Urinary bladder (tissue), 4 donors: ENCODE results near the gene RAB33B. TPM values are rescaled to one million over a fixed set of nuclear protein-coding genes. Genes with fewer than 3 reads are reported as not detected.
"Not testable (repeated sequence)": the region's sequence is repeated elsewhere in the genome, so short reads cannot be mapped to it uniquely, and the experiment has no call there.

Experiments
- DNase-seq: peaks from one replicate; pipeline ENCODE4 v3.0.0-alpha.2; 2015; ENCODE audit errors: extremely low spot score
- H3K27ac ChIP-seq: one replicate; pipeline ENCODE4 v1.5.1; 2013; ENCODE audit warnings: low read depth, mild to moderate bottlenecking, moderate library complexity
- H3K36me3 ChIP-seq: one replicate; pipeline ENCODE4 v1.6.1; 2013; ENCODE audit warnings: mild to moderate bottlenecking, moderate library complexity; ENCODE audit not compliant: insufficient read depth
- H3K4me1 ChIP-seq: one replicate; pipeline ENCODE4 v1.6.1; 2013; ENCODE audit warnings: mild to moderate bottlenecking, moderate library complexity; ENCODE audit not compliant: insufficient read depth
- H3K4me3 ChIP-seq: one replicate; pipeline ENCODE4 v1.5.1; 2013; ENCODE audit warnings: low read depth, low read length
- WGBS: extraction: QIAGEN DNeasy Blood & Tissue Kit; methylation state at CpG from one replicate; pipeline ENCODE4 v1.1.7; 2013; 5-methylcytosine and 5-hydroxymethylcytosine counted together
- polyA plus RNA-seq: library from polyadenylated mRNA; stranded (reverse); fragments of 200-250 nt; gene quantifications from one replicate; pipeline ENCODE4 v1.2.3, GENCODE V29; 2013
- total RNA-seq: library from RNA; depleted of rRNA; stranded (reverse); fragments of >200 nt; gene quantifications from one replicate; pipeline ENCODE4 v1.2.3, GENCODE V29; 2014
- donor health status: healthy with polysubstance abuse.
- donor health status: healthy.

RAB33B gene
- total RNA-seq (46.7 TPM), polyA plus RNA-seq (7.7 TPM)

DNA sequence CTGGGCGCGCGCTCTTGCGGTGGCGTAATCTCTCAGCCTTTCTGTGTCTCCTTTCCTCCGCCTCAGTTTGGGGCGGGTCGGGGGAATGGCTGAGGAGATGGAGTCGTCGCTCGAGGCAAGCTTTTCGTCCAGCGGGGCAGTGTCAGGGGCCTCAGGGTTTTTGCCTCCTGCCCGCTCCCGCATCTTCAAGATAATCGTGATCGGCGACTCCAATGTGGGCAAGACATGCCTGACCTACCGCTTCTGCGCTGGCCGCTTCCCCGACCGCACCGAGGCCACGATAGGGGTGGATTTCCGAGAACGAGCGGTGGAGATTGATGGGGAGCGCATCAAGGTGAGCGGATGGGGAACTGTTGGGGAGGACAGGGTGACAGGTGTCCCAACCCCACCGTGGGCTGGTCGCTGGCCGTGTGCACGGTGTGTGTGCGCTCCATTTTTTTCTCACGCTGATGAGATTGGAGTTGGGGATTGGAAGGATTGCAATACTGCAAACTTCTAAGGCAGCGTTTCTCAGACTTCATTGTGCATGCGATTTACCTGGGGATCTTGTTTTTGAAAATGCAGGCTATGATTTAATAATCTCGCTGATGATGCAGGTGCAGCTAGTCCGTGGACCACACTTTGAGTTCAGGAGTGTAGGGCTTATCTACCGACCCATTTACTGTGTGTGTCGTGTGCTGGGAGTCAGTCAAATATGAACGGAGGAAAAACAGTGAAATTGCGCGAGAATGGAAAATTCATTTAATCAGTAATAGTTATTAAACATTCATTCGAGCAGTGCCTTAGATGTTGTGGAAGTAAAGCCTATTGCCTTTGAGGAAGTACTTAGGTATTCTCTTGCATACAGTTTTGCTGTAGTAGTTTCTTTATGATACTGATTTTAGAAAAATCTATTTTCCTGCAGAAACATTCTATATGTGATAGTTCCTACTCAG lies at the start of gene RAB33B:
RAB33B (plus strand) TSS at position 11 of the 935 bp plus-strand sequence; CDS start at position 86, 75 bp downstream.
- Histone ChIP-seq H3K27ac (peak within 1 kb of the TSS; percentile 97), H3K36me3 (no peaks in the 10 kb centered on the region), H3K4me3 (peak within 1 kb of the TSS; percentile 65), H3K4me1 (no peaks in the 10 kb centered on the region)
- WGBS, result under 1% methylated on average over 46 of the region's 46 CpGs
- DNase-seq, result peak; percentile 77

DNA sequence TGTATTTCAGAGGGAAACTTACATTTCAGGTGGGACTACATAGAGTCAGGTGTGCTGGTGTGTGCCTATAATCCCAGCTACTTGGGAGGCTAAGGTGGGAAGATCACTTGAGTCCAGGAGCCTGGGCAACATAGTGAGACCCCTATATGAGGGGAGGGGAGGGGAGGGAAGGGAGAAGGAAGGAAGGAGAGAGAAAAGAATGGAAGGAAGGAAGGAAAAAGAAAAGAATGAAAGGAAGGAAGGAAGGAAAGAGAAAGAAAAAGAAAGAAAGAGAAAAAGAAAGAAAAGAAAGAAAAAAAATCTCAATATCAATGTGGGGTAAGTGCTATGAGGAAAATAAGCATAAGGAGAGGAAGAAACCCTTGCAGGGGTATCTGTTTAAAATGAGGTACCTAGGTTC lies 43.6 kb upstream of the RAB33B start:
- no peak overlapping the region for H3K4me3 ChIP-seq
- DNase-seq, result no peak
- no peak overlapping the region for H3K27ac ChIP-seq
- no peaks in the 10 kb centered on the region for H3K36me3 ChIP-seq
- H3K4me1 ChIP-seq, result no peaks in the 10 kb centered on the region

DNA sequence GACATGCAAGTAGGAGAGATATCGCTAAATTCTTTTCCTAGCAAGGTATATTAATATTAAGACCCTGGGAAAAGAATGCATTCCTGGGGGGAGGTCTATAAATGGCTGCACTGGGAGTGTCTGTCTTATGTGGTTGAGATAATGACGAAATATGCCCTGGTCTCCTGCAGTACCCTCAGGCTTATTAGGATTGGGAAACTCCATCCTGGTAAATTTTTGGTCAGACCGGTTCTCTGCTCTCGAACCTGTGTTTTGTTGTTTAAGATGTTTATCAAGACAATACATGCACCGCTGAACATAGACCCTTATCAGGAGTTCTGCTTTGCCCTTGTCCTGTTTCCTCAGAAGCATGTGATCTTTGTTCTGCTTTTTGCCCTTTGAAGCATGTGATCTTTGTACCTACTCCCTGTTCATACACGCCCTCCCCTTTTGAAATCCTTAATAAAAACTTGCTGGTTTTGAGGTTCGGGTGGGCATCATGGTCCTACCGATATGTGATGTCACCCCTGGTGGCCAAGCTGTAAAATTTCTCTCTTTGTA lies 39.2 kb upstream of the RAB33B start:
- 95% methylated on average over 8 of the region's 8 CpGs for WGBS
- H3K27ac ChIP-seq, DNase-seq, H3K4me3 ChIP-seq, H3K36me3 ChIP-seq, H3K4me1 ChIP-seq: not testable (repeated sequence)

DNA sequence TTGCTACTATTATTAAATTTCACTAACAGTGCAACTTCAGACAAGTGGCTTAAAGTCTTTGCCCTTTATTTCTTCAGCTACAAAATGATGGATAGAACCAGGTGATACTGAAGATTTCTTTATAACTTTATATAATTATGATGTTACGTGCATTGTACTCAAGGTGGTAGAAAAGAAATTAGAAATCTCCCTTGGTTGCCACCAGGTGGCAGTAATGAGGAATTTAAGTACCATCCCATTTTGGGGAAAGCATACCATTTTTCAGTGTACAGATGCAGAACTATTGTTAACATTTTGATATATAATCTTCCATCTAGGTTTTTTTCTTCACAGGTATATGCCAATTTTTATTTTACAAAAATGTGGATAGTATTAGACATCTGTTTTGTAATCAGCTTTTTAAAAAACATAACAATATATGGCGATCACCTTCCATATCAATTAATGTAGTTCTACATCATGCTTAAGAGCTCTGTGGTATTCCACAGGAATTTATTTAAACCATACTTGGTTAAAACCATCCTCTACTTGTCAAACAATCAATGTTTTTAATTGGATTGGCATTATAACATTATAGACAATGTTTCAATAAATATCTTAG lies 37.7 kb upstream of the RAB33B start:
- H3K4me3 ChIP-seq, result no peak overlapping the region
- DNase-seq, result no peak
- H3K36me3 ChIP-seq, result no peaks in the 10 kb centered on the region
- WGBS, result 82% methylated on average over 2 of the region's 2 CpGs
- no peaks in the 10 kb centered on the region for H3K4me1 ChIP-seq
- no peak overlapping the region for H3K27ac ChIP-seq

DNA sequence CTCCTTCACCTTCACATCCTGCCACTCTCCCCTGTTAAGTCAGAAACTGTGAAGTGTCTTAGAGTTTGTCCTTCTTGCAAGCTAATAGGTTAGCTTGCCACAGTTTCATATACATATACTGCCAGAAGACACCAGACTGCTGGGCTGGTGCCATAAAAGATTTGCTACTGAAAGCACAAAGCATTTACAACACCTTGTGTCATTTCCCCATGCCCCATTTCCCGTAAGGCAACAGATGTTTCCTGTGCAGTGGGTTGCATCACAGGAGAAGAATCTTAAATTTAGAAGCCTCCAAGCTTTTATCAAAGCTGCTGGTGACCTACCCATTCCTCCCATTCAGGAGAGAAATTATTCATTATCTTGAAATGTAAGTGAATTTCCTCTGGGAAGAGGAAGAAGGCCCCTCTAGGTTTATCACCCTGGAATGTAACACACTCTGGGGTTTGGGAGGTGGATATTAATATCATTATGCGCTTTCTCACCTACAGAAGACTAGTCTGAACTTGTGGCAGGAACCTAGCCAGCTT lies 34.5 kb upstream of the RAB33B start:
- Histone ChIP-seq H3K4me3 (no peak overlapping the region), H3K4me1 (no peaks in the 10 kb centered on the region), H3K27ac (no peak overlapping the region), H3K36me3 (no peaks in the 10 kb centered on the region)
- no peak for DNase-seq
- 67% methylated on average over 2 of the region's 2 CpGs for WGBS

DNA sequence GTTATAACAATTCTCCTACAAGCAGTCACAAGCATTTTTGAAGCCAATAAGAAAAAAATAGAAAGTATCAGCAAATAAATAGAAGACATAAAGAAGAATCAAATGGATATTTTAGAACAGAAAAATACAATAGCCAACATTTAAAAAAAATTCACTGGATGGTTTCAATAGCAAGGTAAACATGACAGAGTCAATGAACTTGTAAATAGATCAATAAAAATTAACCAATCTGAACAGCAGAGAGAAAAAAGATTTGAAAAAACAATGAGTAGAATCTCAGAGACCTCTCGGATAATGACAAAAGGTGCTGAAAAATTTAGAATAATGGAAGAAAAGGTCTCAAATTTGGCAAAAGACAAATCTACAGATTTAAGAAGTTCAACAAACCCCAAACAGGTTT lies 33.3 kb upstream of the RAB33B start:
- no peaks in the 10 kb centered on the region for H3K36me3 ChIP-seq
- no peak overlapping the region for H3K27ac ChIP-seq
- WGBS, result 100% methylated on average over 1 of the region's 1 CpG
- no peak for DNase-seq
- no peaks in the 10 kb centered on the region for H3K4me1 ChIP-seq
- H3K4me3 ChIP-seq, result no peak overlapping the region

DNA sequence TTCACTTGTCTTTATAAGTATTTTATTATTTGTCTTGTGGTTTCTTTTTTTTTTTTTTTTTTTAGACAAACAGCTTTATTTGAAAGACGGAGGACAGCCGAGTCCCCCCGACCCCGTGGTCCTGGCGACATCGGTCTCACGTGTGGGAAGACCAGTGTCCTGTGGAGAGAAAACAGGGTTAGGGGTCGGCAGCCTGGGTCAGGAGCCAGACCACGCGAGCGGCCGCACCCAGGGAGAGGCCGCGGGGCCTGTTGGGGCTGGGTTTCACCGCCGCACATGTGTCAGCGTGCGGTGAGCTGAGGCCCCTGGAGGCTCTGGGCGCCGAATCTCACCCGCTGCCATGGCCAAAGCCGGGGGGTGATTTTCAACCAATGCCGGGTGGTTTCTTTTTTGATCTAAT lies 17.8 kb upstream of the RAB33B start:
- WGBS, result 96% methylated on average over 23 of the region's 23 CpGs
- Histone ChIP-seq H3K4me1 (no peaks in the 10 kb centered on the region), H3K4me3 (no peak overlapping the region), H3K27ac (no peak overlapping the region), H3K36me3 (no peaks in the 10 kb centered on the region)
- DNase-seq, result no peak

DNA sequence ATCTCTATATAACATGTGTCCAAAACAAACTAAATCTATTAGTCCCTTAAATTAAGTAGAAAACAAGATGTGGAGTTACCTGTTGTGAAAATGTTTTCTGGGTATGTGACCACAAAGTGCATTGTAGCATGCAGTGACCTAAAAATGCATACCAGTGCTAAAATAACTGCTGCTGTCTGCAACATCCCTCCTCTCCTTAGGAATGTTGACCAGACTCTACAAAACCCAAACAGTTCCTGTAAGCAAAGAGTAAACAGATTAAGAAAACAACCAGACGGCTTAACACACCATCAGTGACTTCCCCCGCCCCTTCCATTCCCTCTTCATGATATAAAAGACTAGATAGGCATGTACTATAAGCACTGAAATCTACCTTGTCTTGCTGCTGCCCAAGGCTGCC lies 15.8 kb upstream of the RAB33B start:
- no peaks in the 10 kb centered on the region for H3K36me3 ChIP-seq
- WGBS, result 79% methylated on average over 2 of the region's 2 CpGs
- DNase-seq, result no peak
- H3K27ac ChIP-seq, result no peak overlapping the region
- no peaks in the 10 kb centered on the region for H3K4me1 ChIP-seq
- no peak overlapping the region for H3K4me3 ChIP-seq

DNA sequence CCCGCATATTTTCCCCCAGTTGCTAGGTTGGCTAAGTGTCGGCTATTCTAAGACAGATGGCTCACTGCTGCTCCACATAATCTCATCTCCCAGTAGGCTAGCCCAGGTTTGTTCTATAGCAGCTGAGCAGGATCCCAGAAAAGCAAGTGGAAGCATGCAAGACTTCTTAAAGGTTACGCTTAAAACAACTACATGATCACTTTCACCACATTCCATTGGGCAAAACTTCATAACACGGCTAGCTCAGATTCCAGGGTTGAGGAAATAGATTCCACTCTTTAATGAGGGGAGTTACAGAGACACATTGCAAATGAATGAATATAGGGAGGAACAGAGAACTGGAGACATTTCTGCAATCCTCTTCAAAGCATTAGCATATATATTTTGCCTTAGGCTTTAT lies 12.9 kb upstream of the RAB33B start:
- Histone ChIP-seq H3K4me1 (no peaks in the 10 kb centered on the region), H3K4me3 (no peak overlapping the region), H3K27ac (no peak overlapping the region), H3K36me3 (no peaks in the 10 kb centered on the region)
- WGBS, result 98% methylated on average over 4 of the region's 4 CpGs
- no peak for DNase-seq

DNA sequence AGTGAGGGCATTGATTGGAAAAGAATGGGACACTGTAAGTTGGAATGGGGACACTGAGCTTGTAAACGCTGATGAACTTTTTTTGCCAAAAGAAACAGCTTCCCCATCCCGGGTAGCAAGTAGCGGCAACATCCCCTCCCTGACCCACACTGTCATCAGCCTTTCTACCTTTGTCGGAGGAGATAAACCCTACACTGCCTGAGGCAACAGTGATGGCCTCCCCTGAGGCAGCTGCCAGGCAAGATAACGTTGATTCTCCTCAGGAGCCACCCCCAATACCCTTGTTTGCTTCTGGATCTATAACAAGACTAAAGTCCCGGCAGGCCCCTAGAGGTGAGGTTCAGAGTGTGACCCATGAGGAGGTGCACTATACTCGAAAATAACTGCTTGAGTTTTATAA lies 10.3 kb upstream of the RAB33B start:
- WGBS, result 92% methylated on average over 7 of the region's 7 CpGs
- no peaks in the 10 kb centered on the region for H3K36me3 ChIP-seq
- DNase-seq, result no peak
- H3K4me3 ChIP-seq, result no peak overlapping the region
- no peak overlapping the region for H3K27ac ChIP-seq
- H3K4me1 ChIP-seq, result no peaks in the 10 kb centered on the region

DNA sequence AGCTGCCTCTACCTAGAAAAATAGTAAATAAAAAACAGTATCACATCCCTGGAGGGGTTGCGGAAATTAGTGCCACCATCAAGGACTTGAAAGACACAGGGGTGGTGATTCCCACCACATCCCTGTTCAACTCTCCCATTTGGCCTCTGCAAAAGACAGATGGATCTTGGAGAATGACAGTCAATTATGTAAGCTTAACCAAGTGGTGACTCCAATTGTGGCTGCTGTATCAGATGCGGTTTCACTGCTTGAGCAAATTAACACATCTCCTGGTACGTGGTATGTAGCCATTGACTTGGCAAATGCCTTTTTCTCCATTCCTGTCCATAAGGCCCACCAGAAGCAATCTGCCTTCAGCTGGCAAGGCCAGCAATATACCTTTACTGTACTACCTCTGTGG lies 9.0 kb upstream of the RAB33B start:
- not testable (repeated sequence) for DNase-seq, H3K4me1 ChIP-seq, H3K36me3 ChIP-seq, H3K4me3 ChIP-seq, H3K27ac ChIP-seq
- WGBS, result 66% methylated on average over 3 of the region's 3 CpGs

DNA sequence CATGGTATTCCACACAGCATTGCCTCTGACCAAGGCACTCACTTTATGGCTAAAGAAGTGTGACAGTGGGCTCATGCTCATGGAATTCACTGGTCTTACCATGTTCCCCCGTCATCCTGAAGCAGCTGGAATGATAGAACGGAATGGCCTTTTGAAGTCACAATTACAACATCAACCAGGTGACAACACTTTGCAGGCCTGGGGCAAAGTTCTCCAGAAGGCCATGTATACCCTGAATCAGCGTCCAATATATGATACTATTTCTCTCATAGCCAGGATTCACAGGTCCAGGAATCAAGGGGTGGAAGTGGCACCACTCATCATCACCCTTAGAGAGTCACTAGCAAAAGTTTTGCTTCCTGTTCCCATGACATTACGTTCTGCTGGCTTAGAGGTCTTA lies 6.8 kb upstream of the RAB33B start:
- DNase-seq, H3K27ac ChIP-seq, H3K4me3 ChIP-seq, H3K4me1 ChIP-seq, H3K36me3 ChIP-seq: not testable (repeated sequence)
- WGBS, result 94% methylated on average over 4 of the region's 4 CpGs

DNA sequence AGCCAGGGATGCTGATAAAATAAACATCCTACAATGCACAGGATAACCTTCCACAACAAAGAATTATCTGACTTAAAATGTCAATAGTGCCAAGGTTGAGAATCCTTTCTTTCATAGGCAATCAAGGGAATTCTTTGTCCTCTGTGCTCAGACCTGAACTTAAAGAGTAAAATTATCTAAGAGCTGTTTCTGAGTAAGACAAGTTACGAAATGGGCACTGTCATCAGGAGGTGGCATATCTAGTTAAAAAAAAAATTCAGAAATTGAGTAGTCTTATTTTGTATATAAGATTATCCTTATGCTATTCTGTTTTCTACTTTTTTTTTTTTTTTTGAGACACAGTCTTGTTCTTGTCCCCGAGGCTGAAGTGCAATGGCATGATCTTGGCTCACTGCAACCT lies 3.3 kb upstream of the RAB33B start:
- no peak for DNase-seq
- no peak overlapping the region for H3K4me3 ChIP-seq
- no peaks in the 10 kb centered on the region for H3K36me3 ChIP-seq
- no peak overlapping the region for H3K27ac ChIP-seq
- WGBS, result 94% methylated on average over 2 of the region's 2 CpGs
- no peaks in the 10 kb centered on the region for H3K4me1 ChIP-seq

DNA sequence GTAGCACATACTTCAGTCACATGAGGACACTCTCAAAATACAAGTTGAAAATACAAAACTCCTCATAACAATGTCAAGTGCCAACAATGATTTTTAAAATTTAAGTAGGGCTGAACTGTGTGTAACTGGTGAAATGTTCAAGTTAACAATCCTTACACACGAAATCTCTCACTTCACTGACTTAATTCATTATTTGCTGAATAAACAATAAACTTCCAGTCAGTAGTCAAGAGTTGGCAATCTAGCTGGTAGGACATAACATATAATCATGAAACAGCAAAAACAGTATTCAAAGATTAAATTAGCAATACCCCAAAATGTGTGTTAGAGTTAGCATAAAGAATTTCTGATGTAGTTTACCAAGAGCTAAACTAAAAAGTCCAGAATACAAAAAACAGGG lies 1.9 kb upstream of the RAB33B start:
- Histone ChIP-seq H3K4me3 (no peak overlapping the region), H3K27ac (no peak overlapping the region), H3K4me1 (no peaks in the 10 kb centered on the region), H3K36me3 (no peaks in the 10 kb centered on the region)
- DNase-seq, result no peak
- 77% methylated on average over 1 of the region's 1 CpG for WGBS
